Measurements from ENCODE around the gene WDR77.

DNA sequence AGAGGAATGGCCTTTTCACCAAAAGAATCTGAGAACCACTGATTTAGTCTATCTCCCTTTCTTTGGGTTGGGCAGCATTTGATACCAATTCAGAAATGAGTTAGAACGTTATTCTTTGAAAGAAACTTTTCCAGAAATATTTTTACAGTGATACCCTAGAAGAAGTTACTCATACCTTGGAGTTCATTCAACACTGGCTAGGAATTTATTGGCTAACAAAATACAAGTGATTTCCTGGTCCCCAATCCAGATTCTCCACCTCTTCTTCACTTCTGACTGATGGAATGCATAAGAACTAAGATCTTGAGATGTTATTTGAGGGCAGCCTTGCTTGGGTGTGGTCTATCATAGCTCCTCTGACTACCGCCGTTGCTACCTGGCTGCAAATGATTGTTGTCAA lies 34.1 kb upstream of the WDR77 start:
- TF ChIP-seq, protein P1, sequence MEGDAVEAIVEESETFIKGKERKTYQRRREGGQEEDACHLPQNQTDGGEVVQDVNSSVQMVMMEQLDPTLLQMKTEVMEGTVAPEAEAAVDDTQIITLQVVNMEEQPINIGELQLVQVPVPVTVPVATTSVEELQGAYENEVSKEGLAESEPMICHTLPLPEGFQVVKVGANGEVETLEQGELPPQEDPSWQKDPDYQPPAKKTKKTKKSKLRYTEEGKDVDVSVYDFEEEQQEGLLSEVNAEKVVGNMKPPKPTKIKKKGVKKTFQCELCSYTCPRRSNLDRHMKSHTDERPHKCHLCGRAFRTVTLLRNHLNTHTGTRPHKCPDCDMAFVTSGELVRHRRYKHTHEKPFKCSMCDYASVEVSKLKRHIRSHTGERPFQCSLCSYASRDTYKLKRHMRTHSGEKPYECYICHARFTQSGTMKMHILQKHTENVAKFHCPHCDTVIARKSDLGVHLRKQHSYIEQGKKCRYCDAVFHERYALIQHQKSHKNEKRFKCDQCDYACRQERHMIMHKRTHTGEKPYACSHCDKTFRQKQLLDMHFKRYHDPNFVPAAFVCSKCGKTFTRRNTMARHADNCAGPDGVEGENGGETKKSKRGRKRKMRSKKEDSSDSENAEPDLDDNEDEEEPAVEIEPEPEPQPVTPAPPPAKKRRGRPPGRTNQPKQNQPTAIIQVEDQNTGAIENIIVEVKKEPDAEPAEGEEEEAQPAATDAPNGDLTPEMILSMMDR (IDR thresholded peaks at IDR 0.05): no peak
- no peak for TF ChIP-seq POLR2A (IDR thresholded peaks at IDR 0.05)

All from lower leg skin (tissue), 3 donors.